BLaER1 treated with 17β-estradiol and CSF1 and Interleukin-3, amounts not matched to agents 10 nM and 100 nM (cell line): ENCODE results near the gene FBXL17.

Experiments
- H3K27ac ChIP-seq, 11 experiments: shearing (Covaris generic); formaldehyde crosslinking; 2 replicates each; pipeline ENCODE4 v1.8.1; 2022
- H3K27me3 ChIP-seq, 11 experiments: shearing (Covaris generic); formaldehyde crosslinking; 2 replicates each; pipeline ENCODE4 v1.8.1; 2022
- H3K36me3 ChIP-seq, 11 experiments: shearing (Covaris generic); formaldehyde crosslinking; 2 replicates each; pipeline ENCODE4 v1.8.1; 2022
- H3K4me1 ChIP-seq, 10 experiments: shearing (Covaris generic); formaldehyde crosslinking; 2 replicates each; pipeline ENCODE4 v1.8.1; 2022
- H3K4me2 ChIP-seq, 11 experiments: shearing (Covaris generic); formaldehyde crosslinking; 2 replicates each; pipeline ENCODE4 v1.8.1; 2022
- H3K4me3 ChIP-seq, 10 experiments: shearing (Covaris generic); formaldehyde crosslinking; 2 replicates each; pipeline ENCODE4 v1.8.1; 2022
- H3K9ac ChIP-seq, 11 experiments: shearing (Covaris generic); formaldehyde crosslinking; 2 replicates each; pipeline ENCODE4 v1.8.1; 2022
- H3K9me3 ChIP-seq, 11 experiments: shearing (Covaris generic); formaldehyde crosslinking; replicated peaks in 1 of 11; 2 replicates each; pipeline ENCODE4 v1.8.1; 2022
- H4K20me1 ChIP-seq, 11 experiments: shearing (Covaris generic); formaldehyde crosslinking; 2 replicates each; pipeline ENCODE4 v1.8.1; 2022
- Cebpa-rat ChIP-seq, 11 experiments: shearing (Covaris generic); IDR thresholded peaks; 2 replicates each; pipeline ENCODE4 v1.8.1; 2022

The FBXL17 gene

DNA sequence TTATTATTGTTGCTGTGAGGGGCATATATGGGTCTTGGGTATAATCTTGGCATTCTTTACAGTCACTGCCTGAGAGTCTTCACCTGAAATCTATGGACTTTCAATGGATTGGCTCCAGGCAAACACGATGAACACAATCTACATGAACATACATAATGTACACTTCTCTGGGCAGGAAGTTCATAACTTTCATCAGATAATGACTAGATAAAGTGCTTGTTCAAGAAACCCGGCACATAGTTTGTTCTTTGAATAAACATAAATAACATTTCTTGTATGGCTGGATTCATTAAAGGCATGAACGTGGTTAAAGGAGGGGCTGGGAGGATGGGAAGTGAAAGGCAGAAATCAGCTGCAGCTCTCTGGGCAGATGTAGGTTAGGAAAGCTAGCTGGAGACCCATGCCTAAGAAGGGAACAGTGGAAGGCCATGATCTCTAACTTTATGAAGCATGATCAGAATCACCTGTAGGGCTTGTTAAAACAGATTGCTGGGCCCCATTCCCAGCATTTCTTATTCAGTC, 404.3 kb downstream of the FBXL17 start:
- Histone ChIP-seq H3K4me3 (no peak overlapping the region), H3K36me3 (no peaks in the 10 kb centered on the region), H3K4me1 (peaks cover 0 to 4% (median 0%) of the 10 kb centered on the region in 10 experiments; a peak in 1 of 20 replicates), H3K9me3 (no peaks in the 10 kb centered on the region), H4K20me1 (no peaks in the 10 kb centered on the region), H3K27ac (no peak overlapping the region), H3K4me2 (no peak overlapping the region), H3K9ac (no peak overlapping the region), H3K27me3 (no peaks in the 10 kb centered on the region)
- TF ChIP-seq Cebpa-rat (IDR thresholded peaks at IDR 0.05) = no peak

- Histone ChIP-seq H4K20me1 (no peaks in the 10 kb centered on the region), H3K9ac (no peak overlapping the region), H3K27ac (no peak overlapping the region), H3K27me3 (no peaks in the 10 kb centered on the region), H3K4me3 (no peak overlapping the region), H3K4me2 (no peak overlapping the region), H3K9me3 (no peaks in the 10 kb centered on the region), H3K4me1 (peaks cover 0 to 4% (median 0%) of the 10 kb centered on the region in 10 experiments; a peak in 1 of 20 replicates), H3K36me3 (no peaks in the 10 kb centered on the region)
- no peak for TF ChIP-seq Cebpa-rat (IDR thresholded peaks at IDR 0.05)
Measured at GRCh38 chr5:107975568-107975967, 406.3 kb downstream of the FBXL17 start.

- no peaks in the 10 kb centered on the region for H3K36me3 ChIP-seq
- H4K20me1 ChIP-seq = no peaks in the 10 kb centered on the region
- no peaks in the 10 kb centered on the region for H3K9me3 ChIP-seq
- no peaks in the 10 kb centered on the region for H3K27me3 ChIP-seq
- TF ChIP-seq Cebpa-rat (IDR thresholded peaks at IDR 0.05) = no peak
- no peak overlapping the region for H3K4me2 ChIP-seq
- H3K9ac ChIP-seq = no peak overlapping the region
- no peak overlapping the region for H3K4me3 ChIP-seq
- no peaks in the 10 kb centered on the region for H3K4me1 ChIP-seq
- no peak overlapping the region for H3K27ac ChIP-seq
Measured at GRCh38 chr5:107971846-107972245, 410.1 kb downstream of the FBXL17 start.

DNA sequence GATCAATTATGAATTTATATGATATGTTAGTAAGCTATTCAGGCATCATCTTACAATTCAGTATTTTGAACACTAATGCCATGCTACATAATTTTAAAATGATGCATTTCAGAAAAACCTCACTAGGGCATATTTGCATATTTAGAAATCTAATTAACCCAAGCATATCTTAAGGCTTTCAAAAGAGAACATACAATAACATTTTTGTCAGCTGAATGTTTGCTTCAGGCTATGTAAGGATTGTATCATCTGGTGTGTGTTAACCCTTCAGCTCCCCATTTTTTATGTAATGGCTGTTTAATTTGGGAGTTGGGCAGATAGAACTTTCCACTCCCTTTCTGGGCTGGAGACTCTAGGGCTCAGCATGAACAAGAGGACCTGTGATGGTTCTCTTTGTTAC, 412.1 kb downstream of the FBXL17 start:
- Histone ChIP-seq H4K20me1 (no peaks in the 10 kb centered on the region), H3K9me3 (no peaks in the 10 kb centered on the region), H3K9ac (no peak overlapping the region), H3K4me3 (no peak overlapping the region), H3K27me3 (no peaks in the 10 kb centered on the region), H3K36me3 (no peaks in the 10 kb centered on the region), H3K27ac (no peak overlapping the region), H3K4me1 (no peaks in the 10 kb centered on the region), H3K4me2 (no peak overlapping the region)
- no peak for TF ChIP-seq Cebpa-rat (IDR thresholded peaks at IDR 0.05)

GRCh38 chr5:107968998-107969397, 412.9 kb downstream of the FBXL17 start:
- no peaks in the 10 kb centered on the region for H3K27me3 ChIP-seq
- H3K9ac ChIP-seq = no peak overlapping the region
- no peak overlapping the region for H3K27ac ChIP-seq
- no peak overlapping the region for H3K4me2 ChIP-seq
- H3K36me3 ChIP-seq = no peaks in the 10 kb centered on the region
- no peaks in the 10 kb centered on the region for H4K20me1 ChIP-seq
- no peak for TF ChIP-seq Cebpa-rat (IDR thresholded peaks at IDR 0.05)
- H3K4me1 ChIP-seq = no peaks in the 10 kb centered on the region
- no peaks in the 10 kb centered on the region for H3K9me3 ChIP-seq
- H3K4me3 ChIP-seq = no peak overlapping the region

DNA sequence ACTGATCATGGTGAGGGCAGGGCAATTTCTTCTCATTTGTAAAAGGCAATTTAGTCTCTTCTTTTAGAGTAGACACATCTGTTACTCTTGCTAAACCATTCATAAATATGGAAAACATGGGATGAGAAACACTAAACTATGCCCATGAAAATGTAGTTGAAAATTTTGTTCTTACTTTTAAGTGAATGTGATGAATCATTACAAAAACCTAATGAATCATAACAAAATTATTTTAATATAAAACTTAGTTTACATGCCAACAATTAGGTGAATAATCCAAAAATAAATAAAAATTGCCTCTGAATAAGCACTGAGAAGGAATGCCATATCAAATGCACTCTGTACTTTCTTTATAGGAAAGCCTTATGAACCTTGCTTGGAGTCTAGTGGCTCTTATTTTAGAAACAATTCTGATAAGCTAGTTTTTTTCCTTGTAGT, 413.5 kb downstream of the FBXL17 start:
- TF ChIP-seq Cebpa-rat (IDR thresholded peaks at IDR 0.05) = no peak
- Histone ChIP-seq H3K36me3 (no peaks in the 10 kb centered on the region), H4K20me1 (no peaks in the 10 kb centered on the region), H3K4me1 (no peaks in the 10 kb centered on the region), H3K27ac (no peak overlapping the region), H3K4me2 (no peak overlapping the region), H3K27me3 (no peaks in the 10 kb centered on the region), H3K9ac (no peak overlapping the region), H3K4me3 (no peak overlapping the region), H3K9me3 (no peaks in the 10 kb centered on the region)

- Histone ChIP-seq H3K9ac (no peak overlapping the region), H4K20me1 (no peaks in the 10 kb centered on the region), H3K4me3 (no peak overlapping the region), H3K27ac (no peak overlapping the region), H3K4me2 (no peak overlapping the region), H3K36me3 (no peaks in the 10 kb centered on the region), H3K4me1 (no peaks in the 10 kb centered on the region), H3K9me3 (no peaks in the 10 kb centered on the region), H3K27me3 (no peaks in the 10 kb centered on the region)
- TF ChIP-seq Cebpa-rat (IDR thresholded peaks at IDR 0.05) = no peak
Measured at GRCh38 chr5:107966201-107966600, 415.7 kb downstream of the FBXL17 start.

DNA sequence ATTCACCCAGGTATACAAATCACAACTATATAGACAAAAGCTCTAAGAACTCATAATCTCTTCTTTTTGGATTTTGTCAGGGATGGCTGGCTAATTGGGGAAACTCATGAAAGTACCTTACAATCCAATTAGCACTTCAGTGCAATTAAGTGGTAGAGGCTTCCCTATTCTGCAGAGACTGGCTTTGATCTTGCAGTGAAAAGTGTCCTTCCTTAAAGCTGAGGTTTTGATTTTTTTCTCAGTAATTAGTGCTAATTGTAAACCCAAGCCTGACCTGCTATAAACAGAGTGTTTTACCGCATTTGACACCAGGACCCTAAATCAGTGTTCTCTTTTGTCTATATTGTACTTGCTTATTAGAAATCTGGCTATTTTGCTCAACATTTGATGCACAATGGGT, 417.2 kb downstream of the FBXL17 start:
- H3K27ac ChIP-seq = no peak overlapping the region
- H3K9me3 ChIP-seq = no peaks in the 10 kb centered on the region
- no peak overlapping the region for H3K9ac ChIP-seq
- no peak for TF ChIP-seq Cebpa-rat (IDR thresholded peaks at IDR 0.05)
- H3K36me3 ChIP-seq = no peaks in the 10 kb centered on the region
- H3K4me1 ChIP-seq = no peaks in the 10 kb centered on the region
- no peaks in the 10 kb centered on the region for H3K27me3 ChIP-seq
- H3K4me3 ChIP-seq = no peak overlapping the region
- H3K4me2 ChIP-seq = no peak overlapping the region
- no peaks in the 10 kb centered on the region for H4K20me1 ChIP-seq

GRCh38 chr5:107959573-107960279, 422.2 kb downstream of the FBXL17 start:
- no peaks in the 10 kb centered on the region for H3K4me1 ChIP-seq
- H3K4me3 ChIP-seq = no peak overlapping the region
- no peak for TF ChIP-seq Cebpa-rat (IDR thresholded peaks at IDR 0.05)
- H3K9ac ChIP-seq = no peak overlapping the region
- H3K27me3 ChIP-seq = no peaks in the 10 kb centered on the region
- H3K36me3 ChIP-seq = no peaks in the 10 kb centered on the region
- H3K4me2 ChIP-seq = no peak overlapping the region
- H4K20me1 ChIP-seq = no peaks in the 10 kb centered on the region
- no peaks in the 10 kb centered on the region for H3K9me3 ChIP-seq
- H3K27ac ChIP-seq = no peak overlapping the region

DNA sequence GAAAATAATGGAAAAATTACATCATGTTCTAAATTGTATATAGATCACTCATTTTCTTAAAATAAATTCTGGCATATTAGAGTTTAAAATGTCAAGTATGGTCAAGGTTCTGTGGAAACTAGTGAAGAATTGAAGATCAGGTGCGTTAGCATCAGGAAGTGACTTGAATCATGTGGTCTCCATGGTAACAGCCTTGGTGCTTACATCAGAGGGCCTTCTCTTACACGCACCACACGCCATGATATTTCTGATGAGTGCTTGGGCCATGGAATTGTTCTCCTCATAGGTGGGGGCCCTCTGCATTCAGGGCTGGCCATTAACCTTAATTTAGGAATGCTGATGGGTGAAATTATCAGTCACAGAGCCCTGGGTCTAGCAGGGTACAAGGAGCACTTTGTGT, 423.0 kb downstream of the FBXL17 start:
- TF ChIP-seq Cebpa-rat (IDR thresholded peaks at IDR 0.05) = no peak
- Histone ChIP-seq H4K20me1 (no peaks in the 10 kb centered on the region), H3K9me3 (no peaks in the 10 kb centered on the region), H3K9ac (no peak overlapping the region), H3K27me3 (no peaks in the 10 kb centered on the region), H3K36me3 (no peaks in the 10 kb centered on the region), H3K4me3 (no peak overlapping the region), H3K4me1 (no peaks in the 10 kb centered on the region), H3K4me2 (no peak overlapping the region), H3K27ac (no peak overlapping the region)
